OCI-LY7 (cell line): Measurements from ENCODE around the gene STARD7. TPM values are rescaled to one million over a fixed set of nuclear protein-coding genes. Genes with fewer than 3 reads are reported as not detected.
A peak's percentile ranks its signal among the peaks of the same experiment; 100 is the strongest.

ENCODE experiments used
- BruUV-seq: library from RNA; stranded (reverse); fragments of 400-500 nt; replicated peaks from 2 replicates; lab custom pipeline; 2021; lab: Mats Ljungman, UMichigan
- CTCF ChIA-PET: fragments of 300-600 bp; sonication (Branson Sonifier 250); formaldehyde crosslinking; loops from one replicate; lab custom pipeline; 2022; ENCODE audit warnings: antibody characterized with exemption; ENCODE audit not compliant: unreplicated experiment; lab: Charles Lee
- POLR2A ChIA-PET: fragments of 300-600 bp; sonication (Branson Sonifier 250); formaldehyde crosslinking; loops from one replicate; lab custom pipeline; 2022; ENCODE audit warnings: antibody characterized with exemption; lab: Charles Lee
- DNase-seq: peaks from one replicate; pipeline ENCODE4 v3.0.0-alpha.2; 2015; ENCODE audit warnings: low spot score
- H2AFZ ChIP-seq: fragments of 200-600 bp; sonication (generic), shearing (Covaris generic); 2 replicates; pipeline ENCODE4 v1.6.1; 2014; ENCODE audit warnings: mild to moderate bottlenecking, antibody characterized with exemption, low read length, moderate library complexity
- H3K27ac ChIP-seq: fragments of 200-600 bp; sonication (generic); 2 replicates; pipeline ENCODE4 v1.5.1; 2014; ENCODE audit warnings: mixed run types, low read depth, mild to moderate bottlenecking, moderate library complexity, low read length, inconsistent platforms; ENCODE audit not compliant: poor library complexity, severe bottlenecking
- H3K36me3 ChIP-seq: fragments of 200-600 bp; sonication (generic); 2 replicates; pipeline ENCODE4 v1.6.1; 2014; ENCODE audit warnings: mild to moderate bottlenecking, antibody characterized with exemption, low read length, moderate library complexity, mixed read lengths; ENCODE audit not compliant: insufficient read depth
- H3K4me1 ChIP-seq: fragments of 200-600 bp; sonication (generic); 2 replicates; pipeline ENCODE4 v1.5.1; 2014; ENCODE audit warnings: mild to moderate bottlenecking, low read length; ENCODE audit not compliant: insufficient read depth, poor library complexity, severe bottlenecking
- H3K4me2 ChIP-seq: fragments of 200-600 bp; sonication (generic); 2 replicates; pipeline ENCODE4 v1.6.1; 2014; ENCODE audit warnings: mild to moderate bottlenecking, low read length
- H3K4me3 ChIP-seq: fragments of 200-600 bp; sonication (generic); 2 replicates; pipeline ENCODE4 v1.5.1; 2014; ENCODE audit warnings: mild to moderate bottlenecking, low read depth, low read length; ENCODE audit not compliant: poor library complexity, severe bottlenecking
- H3K79me2 ChIP-seq: fragments of 200-600 bp; sonication (generic); 2 replicates; pipeline ENCODE4 v1.6.1; 2016; ENCODE audit warnings: low read depth, mild to moderate bottlenecking, low read length, moderate library complexity, mixed read lengths; ENCODE audit not compliant: insufficient read depth
- H3K9me2 ChIP-seq: fragments of 200-600 bp; sonication (generic); 2 replicates; pipeline ENCODE4 v1.6.1; 2016; ENCODE audit warnings: mild to moderate bottlenecking, low read length, mixed read lengths; ENCODE audit not compliant: insufficient read depth
- H3K9me3 ChIP-seq: fragments of 200-600 bp; sonication (generic); 2 replicates; pipeline ENCODE4 v1.6.1; 2014; ENCODE audit warnings: mild to moderate bottlenecking, mixed run types, low read length, mixed read lengths
- H4K20me1 ChIP-seq: fragments of 200-600 bp; sonication (generic); 2 replicates; pipeline ENCODE4 v1.6.1; 2014; ENCODE audit warnings: mild to moderate bottlenecking, antibody characterized with exemption, low read length, moderate library complexity, mixed read lengths; ENCODE audit not compliant: insufficient read depth
- EZH2phosphoT487 ChIP-seq: fragments of 200-600 bp; sonication (generic); IDR thresholded peaks from 2 replicates; pipeline ENCODE4 v1.6.1; 2018; ENCODE audit warnings: low read depth, borderline replicate concordance, mild to moderate bottlenecking, mixed run types, antibody characterized with exemption, low read length, moderate library complexity, mixed read lengths
- intact Hi-C: fragments of 100-400 bp; cut with micrococcal nuclease; formaldehyde crosslinking; loops from one replicate; pipeline ENCODE4 v1.10.0; 2022; ENCODE audit not compliant: unreplicated experiment
- total RNA-seq, 2 experiments: library from RNA; depleted of rRNA in 1 of 2; stranded (reverse); fragments of >200 nt in 1 of 2; shearing (Covaris generic) in 1 of 2; gene quantifications; 2 replicates each; pipeline ENCODE4 v1.2.3, GENCODE V29; 2014 to 2022
- TF ChIP-seq, protein P1 (sequence below): fragments of 200-600 bp; sonication (generic); conservative IDR thresholded peaks from 2 replicates; pipeline ENCODE4 v1.5.1; 2014; ENCODE audit warnings: mild to moderate bottlenecking, antibody characterized with exemption, low read length, moderate library complexity, mixed read lengths

STARD7 gene
- total RNA-seq, 2 experiments from 2014 or later = 206 to 239 TPM

DNA sequence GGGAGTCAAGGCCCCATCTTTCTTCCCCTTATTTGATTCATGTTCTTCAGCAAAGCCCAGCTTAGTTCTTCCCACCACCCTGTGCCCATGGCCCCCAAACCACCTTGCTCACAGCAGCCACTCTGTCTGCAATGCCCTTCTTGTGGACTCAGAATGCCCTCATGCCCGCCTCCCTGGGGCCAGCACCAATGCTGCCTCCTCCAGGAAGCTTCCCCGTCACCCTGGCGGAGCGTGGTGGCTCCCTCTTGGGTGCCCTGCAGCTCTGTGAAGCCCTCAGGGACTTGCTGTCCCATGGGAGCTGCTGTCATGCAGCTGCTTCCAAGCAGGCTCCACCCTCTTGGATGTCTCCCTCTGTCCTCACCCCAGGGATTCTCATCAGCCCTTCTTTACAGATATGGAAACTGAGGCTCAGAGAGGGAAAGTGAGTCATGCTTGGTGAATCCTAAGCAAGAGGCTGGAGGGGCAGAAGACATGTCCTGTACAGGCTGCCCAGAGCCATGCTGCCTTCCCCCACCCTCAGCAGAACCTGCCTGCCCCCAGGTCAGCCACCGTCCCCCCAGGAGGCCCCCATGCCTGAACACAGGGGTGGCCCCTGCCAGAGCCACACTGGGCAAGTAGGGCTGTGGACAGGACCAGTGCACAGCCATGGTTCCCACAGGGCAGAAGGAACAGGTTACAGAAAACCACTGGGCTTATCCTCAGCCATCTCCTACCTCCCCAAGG, 51.5 kb downstream of the STARD7 start:
- CTCF ChIA-PET = interaction anchor here (2.2 kb wide), 1 partner anchor 9 kb away, joined by 9 read pairs; no protein-coding TSS in a partner anchor

DNA sequence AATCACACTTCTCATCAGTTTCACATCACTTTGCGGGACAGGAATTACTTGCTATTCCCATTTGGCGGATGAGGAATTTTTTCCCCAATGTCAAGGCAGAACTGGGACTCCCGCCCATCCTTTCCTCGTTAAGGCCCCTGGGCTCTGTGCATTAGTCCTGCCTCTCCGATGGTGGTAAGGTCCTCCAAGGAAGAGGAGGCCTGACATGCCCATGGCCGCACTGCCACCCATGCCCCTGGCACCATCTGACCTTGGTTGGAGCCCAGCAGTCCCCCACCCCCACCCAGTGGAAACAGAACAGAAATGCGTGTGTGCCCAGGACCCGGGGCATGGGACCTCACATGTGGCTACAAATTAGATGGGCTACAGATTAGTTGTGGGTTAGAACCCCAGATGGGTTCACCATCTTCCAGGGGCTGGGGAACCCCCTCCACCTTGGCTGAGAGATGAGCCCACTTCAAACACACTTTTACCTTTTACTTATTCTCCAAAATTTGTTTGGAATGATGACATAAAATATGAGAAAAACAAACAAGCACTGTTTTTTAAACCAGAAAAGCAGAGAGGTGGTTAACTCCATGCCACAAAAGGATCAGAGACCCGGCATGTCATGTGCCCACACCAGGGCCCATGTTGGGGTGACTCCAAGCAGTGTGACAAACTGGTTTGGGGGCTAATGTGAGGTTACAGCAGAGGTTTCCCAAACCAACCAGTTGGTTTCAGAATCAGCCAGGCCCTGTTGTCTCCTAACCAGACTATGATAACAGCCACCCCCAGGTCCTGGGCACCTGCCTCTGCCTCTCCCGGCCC, 52.4 kb downstream of the STARD7 start:
- no TSS peak for BruUV-seq
- TF ChIP-seq, protein P1, sequence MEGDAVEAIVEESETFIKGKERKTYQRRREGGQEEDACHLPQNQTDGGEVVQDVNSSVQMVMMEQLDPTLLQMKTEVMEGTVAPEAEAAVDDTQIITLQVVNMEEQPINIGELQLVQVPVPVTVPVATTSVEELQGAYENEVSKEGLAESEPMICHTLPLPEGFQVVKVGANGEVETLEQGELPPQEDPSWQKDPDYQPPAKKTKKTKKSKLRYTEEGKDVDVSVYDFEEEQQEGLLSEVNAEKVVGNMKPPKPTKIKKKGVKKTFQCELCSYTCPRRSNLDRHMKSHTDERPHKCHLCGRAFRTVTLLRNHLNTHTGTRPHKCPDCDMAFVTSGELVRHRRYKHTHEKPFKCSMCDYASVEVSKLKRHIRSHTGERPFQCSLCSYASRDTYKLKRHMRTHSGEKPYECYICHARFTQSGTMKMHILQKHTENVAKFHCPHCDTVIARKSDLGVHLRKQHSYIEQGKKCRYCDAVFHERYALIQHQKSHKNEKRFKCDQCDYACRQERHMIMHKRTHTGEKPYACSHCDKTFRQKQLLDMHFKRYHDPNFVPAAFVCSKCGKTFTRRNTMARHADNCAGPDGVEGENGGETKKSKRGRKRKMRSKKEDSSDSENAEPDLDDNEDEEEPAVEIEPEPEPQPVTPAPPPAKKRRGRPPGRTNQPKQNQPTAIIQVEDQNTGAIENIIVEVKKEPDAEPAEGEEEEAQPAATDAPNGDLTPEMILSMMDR = no peak
- no peak for TF ChIP-seq EZH2phosphoT487
- peak overlapping the region; percentile 8; the same call in 1 of the 2 replicates for H2AFZ ChIP-seq
- peak overlapping the region; percentile 35 for H3K27ac ChIP-seq
- peaks cover 5% of the 10 kb centered on the region; the same call in 1 of the 2 replicates for H3K9me3 ChIP-seq
- H3K36me3 ChIP-seq = no peaks in the 10 kb centered on the region; the same call in 1 of the 2 replicates
- H4K20me1 ChIP-seq = no peaks in the 10 kb centered on the region
- no peaks in the 10 kb centered on the region for H3K9me2 ChIP-seq
- DNase-seq = no peak
- peak overlapping the region; percentile 53 for H3K4me2 ChIP-seq
- no peaks in the 10 kb centered on the region for H3K79me2 ChIP-seq
- no peak overlapping the region for H3K4me3 ChIP-seq
- H3K4me1 ChIP-seq = peaks cover 81% of the 10 kb centered on the region
- ChIA-PET POLR2A (interaction anchor here (0.7 to 1.8 kb wide), 4 partner anchors 7 to 10 kb away, joined by 3 to 6 read pairs (median 4); no protein-coding TSS in a partner anchor), CTCF (no interaction called here)
- intact Hi-C loops = no loop called here

More for the DNA sequence above, 51.5 kb downstream of the STARD7 start:
- H3K9me2 ChIP-seq = no peaks in the 10 kb centered on the region
- BruUV-seq = no TSS peak
- no peaks in the 10 kb centered on the region for H4K20me1 ChIP-seq
- H3K79me2 ChIP-seq = no peaks in the 10 kb centered on the region
- DNase-seq = peak; percentile 81
- TF ChIP-seq, protein P1 = no peak
- no peak for TF ChIP-seq EZH2phosphoT487
- peaks cover 5% of the 10 kb centered on the region; the same call in 1 of the 2 replicates for H3K9me3 ChIP-seq
- H3K4me2 ChIP-seq = peak overlapping the region; percentile 53
- intact Hi-C loops = no loop called here
- POLR2A ChIA-PET = interaction anchor here (0.8 to 0.9 kb wide), 2 partner anchors 10 to 11 kb away, joined by 3 read pairs; no protein-coding TSS in a partner anchor
- no peak overlapping the region for H3K4me3 ChIP-seq
- no peaks in the 10 kb centered on the region; the same call in 1 of the 2 replicates for H3K36me3 ChIP-seq
- H2AFZ ChIP-seq = peak overlapping the region; percentile 8; the same call in 1 of the 2 replicates
- peak overlapping the region; percentile 35 for H3K27ac ChIP-seq
- peaks cover 79% of the 10 kb centered on the region for H3K4me1 ChIP-seq
